Inferior parietal cortex (tissue), 1 donor: ENCODE measurements around the gene F13B.
"Not testable (repeated sequence)": the region's sequence is repeated elsewhere in the genome, so short reads cannot be mapped to it uniquely, and the experiment has no call there.

ENCODE experiments used
- DNase-seq: peaks from one replicate; pipeline ENCODE4 v3.0.0-alpha.2; 2016; ENCODE audit errors: extremely low spot score

Gene F13B, protein sequence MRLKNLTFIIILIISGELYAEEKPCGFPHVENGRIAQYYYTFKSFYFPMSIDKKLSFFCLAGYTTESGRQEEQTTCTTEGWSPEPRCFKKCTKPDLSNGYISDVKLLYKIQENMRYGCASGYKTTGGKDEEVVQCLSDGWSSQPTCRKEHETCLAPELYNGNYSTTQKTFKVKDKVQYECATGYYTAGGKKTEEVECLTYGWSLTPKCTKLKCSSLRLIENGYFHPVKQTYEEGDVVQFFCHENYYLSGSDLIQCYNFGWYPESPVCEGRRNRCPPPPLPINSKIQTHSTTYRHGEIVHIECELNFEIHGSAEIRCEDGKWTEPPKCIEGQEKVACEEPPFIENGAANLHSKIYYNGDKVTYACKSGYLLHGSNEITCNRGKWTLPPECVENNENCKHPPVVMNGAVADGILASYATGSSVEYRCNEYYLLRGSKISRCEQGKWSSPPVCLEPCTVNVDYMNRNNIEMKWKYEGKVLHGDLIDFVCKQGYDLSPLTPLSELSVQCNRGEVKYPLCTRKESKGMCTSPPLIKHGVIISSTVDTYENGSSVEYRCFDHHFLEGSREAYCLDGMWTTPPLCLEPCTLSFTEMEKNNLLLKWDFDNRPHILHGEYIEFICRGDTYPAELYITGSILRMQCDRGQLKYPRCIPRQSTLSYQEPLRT

DNA sequence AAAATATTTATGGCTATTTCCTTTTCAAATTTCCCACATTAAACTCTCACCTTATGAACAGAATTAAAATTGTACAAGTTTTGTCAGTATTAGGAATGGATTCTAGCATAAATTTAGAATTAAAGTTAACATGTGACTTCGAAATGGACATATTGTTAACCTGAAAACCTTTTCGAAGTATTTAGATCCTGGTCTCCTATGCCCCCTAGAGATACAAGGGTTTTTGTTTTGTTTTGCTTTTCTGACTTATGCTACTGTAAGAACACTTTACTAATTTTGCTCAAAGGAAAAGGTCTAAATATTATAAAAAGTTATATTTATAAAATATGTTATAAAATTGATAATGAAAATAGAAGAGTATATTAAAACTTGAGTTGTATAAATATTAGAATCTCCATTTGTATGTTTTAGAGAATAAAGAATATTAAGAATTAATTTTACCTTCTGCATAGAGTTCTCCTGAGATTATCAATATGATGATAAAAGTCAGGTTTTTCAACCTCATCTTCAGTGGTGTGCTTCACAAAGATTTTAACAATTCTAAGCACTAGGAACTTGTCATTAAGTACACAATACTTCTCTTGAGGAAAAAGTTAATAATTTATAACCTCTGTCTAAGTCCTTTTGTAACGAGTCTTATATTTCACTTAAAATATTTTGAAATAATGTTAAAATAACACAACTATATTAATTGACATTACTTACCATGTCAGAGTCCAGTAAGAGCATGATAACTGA lies at the start of gene F13B:
TSS of gene F13B (minus strand) at position 542 of the 738 bp plus-strand sequence. CDS start at position 505, 37 bp downstream.
- DNase-seq: no peak

GRCh38 chr1:197116156-197116555 lies 49.1 kb upstream of the F13B start:
- no peak for DNase-seq

DNA sequence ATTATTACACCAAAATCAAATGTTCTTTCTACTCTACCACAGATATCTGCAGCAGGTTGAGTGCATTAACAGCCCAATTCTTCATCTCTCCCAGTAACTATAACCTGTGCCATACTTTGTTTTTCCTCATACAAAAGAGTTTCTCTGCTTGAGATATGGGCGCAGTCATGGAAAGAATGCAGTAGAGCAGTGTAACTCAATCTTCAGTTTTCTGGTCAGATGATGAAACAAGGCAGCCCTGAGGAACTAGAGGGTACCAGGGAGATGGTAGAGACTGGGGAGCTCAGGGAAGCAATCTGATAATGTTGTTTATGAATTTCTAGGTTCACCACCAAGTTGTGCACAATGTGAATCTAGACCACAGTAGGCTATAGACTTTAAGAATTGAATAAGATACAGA lies 39.8 kb upstream of the F13B start:
- no peak for DNase-seq

- DNase-seq: peak; percentile 55
Observed at GRCh38 chr1:197103300-197103699, 36.2 kb upstream of the F13B start.

DNA sequence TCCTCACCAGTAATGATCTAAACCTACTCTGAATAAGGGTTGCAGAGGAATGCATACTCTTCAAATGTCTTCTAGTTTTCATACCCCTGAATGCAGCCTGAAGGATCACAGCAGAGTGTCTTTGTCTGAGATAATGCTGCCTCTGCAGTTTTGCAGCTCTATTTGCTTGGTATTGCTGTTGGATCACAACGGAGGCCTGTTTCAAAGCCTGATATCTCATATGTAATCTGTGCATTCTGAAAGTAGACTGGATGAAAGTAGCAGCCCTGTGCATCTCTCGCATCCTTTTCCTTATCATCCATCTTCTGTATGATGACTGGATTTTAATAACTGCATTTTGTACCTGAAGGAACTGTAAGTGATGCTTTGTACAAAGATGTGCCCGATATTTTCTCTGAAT lies 34.9 kb upstream of the F13B start:
- DNase-seq: peak; percentile 41

DNA sequence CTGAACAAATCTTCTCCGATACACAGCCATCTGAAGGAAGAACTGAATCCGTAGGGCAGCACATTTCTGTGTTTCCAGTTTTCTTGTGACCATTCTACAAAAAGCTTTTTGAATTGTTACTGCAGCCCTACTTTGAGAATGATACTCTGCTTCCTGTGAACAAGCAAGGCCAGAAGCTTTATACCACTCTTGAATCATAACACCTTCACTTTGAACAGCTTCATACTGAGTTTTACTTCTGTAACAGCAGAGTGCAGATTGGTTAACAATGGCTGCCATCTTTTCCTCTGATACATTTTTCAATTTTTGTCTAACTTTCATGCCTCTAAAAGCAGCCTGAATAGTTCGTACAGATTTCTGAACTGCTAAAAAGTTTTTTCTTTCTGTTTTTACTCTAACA lies 33.6 kb upstream of the F13B start:
- peak; percentile 29 for DNase-seq

- no peak for DNase-seq
Observed at GRCh38 chr1:197099444-197099843, 32.4 kb upstream of the F13B start.

DNA sequence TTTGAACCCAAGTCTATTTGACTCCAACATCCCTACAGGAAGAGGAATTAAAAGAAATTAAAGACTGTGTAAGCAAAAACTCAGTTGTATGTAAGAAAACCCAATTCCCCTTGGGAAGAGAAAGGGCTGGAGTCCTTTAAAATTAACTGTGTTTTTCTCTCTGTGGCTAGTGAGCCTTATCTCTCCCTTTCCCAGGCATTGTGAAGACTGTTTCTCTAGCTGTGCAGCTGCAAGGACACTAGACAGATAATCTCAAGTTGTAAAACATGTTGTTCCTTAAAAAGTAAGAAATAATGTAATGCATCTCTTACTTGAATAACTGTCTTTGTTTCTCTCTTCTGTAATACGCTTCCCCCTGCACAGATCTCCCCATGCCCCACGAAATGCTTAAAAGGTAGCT lies 29.9 kb upstream of the F13B start:
- DNase-seq: not testable (repeated sequence)

GRCh38 chr1:197096137-197096536 lies 29.1 kb upstream of the F13B start:
- DNase-seq: no peak

DNA sequence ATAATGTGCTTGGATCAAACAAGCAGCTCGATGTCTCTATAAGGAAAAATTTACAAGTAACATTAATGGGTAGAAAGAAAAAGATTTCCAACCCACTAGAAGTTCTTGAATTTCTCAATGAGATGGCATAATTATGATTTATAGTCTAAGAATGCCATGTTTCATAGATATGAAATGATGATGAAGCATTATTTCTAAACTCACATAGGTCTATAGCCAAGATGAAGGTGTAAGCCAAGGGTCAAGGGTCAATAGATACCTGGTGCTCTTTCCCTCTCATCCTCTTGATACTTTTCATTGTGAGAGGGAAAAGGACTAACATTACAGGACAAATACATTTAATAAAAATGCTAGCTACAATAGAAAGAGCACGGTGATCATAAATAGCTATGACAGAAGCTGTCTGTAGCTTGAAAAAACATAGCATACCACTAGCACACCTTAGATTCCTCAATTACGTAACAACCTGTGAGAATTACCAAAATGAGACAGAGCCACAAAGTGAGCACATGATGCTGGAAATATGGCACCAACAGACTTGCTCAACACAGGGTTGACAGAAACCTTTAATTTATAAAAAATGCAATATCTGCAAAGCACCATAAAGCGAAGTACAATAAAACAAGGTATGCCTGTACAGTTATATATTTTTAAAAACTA lies 26.3 kb upstream of the F13B start:
- no peak for DNase-seq

DNA sequence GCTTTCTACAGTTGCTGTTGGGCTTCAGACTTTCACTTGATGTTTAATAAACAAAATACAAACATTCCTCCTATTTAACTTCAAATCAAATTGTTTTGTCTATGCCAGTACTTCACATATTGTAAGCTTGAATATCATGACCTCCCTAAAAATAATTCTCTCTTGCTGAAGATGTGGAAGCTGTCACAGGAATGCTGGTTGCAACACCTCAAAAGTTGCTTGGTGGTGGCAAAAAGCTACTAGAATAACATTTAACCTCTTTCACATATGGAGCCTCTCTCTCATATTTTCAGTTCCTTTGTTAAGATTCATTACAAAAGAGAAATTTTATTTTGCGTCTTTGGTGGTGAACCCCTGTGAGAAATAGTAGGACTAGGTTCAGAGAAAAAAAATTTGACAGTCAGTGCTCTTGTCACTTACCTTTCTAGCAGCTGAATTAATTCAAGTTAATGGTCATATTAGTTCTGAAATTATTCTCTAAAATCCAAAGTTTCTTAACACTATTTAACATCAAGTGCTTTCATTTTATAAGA lies 25.5 kb upstream of the F13B start:
- DNase-seq: no peak

- DNase-seq: no peak
Observed at GRCh38 chr1:197083474-197083873, 16.4 kb upstream of the F13B start.

- DNase-seq: no peak
Observed at GRCh38 chr1:197081117-197081753, 14.2 kb upstream of the F13B start.

- DNase-seq: no peak
Observed at GRCh38 chr1:197080323-197080722, 13.3 kb upstream of the F13B start.

- no peak for DNase-seq
Observed at GRCh38 chr1:197076585-197076984, 9.5 kb upstream of the F13B start.

DNA sequence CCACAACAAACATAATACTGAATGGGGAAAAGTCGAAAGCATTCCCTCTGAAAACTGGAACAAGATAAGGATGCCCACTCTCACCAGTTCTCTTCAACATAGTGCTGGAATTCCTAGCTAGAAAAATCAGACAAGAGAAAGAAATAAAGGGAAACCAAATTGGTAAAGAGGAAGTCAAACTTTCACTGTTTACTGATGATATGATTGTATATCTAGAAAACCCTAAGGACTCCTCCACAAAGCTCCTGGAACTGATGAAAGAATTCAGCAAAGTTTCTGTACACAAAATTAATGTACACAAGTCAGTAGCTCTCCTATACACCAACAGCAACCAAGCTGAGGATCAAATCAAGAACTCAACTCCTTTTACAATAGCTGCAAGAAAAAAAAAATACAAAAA lies 6.9 kb upstream of the F13B start:
- DNase-seq: no peak

DNA sequence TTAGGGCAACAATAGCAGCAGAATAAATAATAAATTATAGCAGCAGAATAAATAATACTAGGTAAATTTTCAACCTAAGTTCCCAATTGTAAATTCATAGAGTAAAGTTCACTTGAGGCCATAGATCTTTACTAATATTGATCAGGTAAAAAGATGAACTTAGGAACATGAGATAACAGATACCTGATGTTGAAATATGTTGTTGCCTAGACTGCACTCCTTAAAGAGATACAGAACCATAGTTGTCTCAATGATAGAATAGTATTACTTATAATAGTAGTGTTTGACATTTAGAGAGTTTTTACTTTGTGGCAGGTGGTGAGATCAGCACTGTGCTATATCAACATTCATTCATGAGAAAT lies 378 bp upstream of the F13B start:
- no peak for DNase-seq

GRCh38 chr1:197066277-197066676 lies 783 bp downstream of the F13B start:
- DNase-seq: no peak

DNA sequence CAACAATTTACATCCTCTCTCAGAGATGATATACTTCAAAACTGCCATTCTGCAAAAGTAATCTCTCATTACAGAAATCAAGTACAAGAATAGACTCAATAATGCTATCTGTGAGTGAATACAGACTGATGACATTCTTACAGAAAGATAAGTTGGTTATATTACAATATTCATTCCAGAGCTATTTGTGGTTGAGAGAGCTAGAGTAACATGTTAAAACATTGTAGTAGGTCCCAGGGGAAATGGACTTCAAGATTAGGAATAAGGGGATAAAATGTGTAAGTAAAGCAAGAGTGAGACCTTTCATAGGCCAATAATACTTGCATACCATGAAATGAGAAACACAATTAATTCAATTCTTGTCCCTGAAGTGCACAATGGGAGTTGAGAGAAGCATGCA lies 1.5 kb downstream of the F13B start:
- no peak for DNase-seq

- DNase-seq: no peak
Observed at GRCh38 chr1:197063212-197063611, 3.8 kb downstream of the F13B start.

DNA sequence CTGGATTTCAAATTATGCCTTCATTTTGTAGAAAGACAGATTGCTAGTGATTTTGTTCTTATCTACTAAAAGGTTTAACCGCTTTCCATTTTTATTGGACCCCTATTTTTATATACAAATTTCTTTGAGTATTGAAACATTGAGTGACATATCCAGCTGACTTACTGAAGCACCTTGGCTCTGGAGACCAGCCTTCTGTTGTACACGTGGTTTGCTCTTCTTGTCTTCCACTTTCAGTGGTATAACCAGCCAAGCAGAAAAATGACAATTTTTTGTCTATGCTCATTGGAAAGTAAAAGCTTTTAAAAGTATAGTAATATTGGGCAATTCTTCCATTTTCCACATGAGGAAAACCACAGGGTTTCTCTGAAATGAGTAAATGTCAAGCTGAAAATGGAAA lies 4.4 kb downstream of the F13B start:
- no peak for DNase-seq
